H1 (cell line): Measurements from ENCODE around the gene LAMTOR5. TPM values are rescaled to one million over a fixed set of nuclear protein-coding genes. Genes with fewer than 3 reads are reported as not detected.

Experiments used
- CBX5 ChIP-seq: fragments of 300-800, 300-1000 bp; sonication (generic); IDR thresholded peaks from 2 replicates; pipeline ENCODE4 v1.7.1; 2016; ENCODE audit warnings: antibody characterized with exemption, low read length, low read depth
- NANOG ChIP-seq: IDR thresholded peaks from 2 replicates; pipeline ENCODE4 v1.6.1; 2011; ENCODE audit warnings: low read length, low read depth, mild to moderate bottlenecking, inconsistent platforms; ENCODE audit not compliant: insufficient read depth, poor library complexity, severe bottlenecking
- NRF1 ChIP-seq: IDR thresholded peaks from 2 replicates; pipeline ENCODE4 v1.6.1; 2011; ENCODE audit warnings: mild to moderate bottlenecking, low read depth, low read length, improper control_type of control experiment
- polyA plus RNA-seq, 7 experiments: library from polyadenylated mRNA; depleted of rRNA in 3 of 7; stranded (reverse) in 5 of 7; unstranded in 2 of 7; fragments of >200 nt in 5 of 7; fragments of 200-250 nt in 2 of 7; gene quantifications; 1 replicate in 5 of 7; 2 replicates in 1 of 7; 4 replicates in 1 of 7; pipeline versions ENCODE4 v1.2.1 to v1.2.3, GENCODE V29; 2011 to 2013; ENCODE audit warnings: missing spikeins in 2 of 7, mixed read lengths in 2 of 7
- total RNA-seq: library from RNA; stranded (reverse); fragmentation: NEBNext Ultra II Directional; extraction: Animal tissue kit (Norgen Biotek cat#: 25700); gene quantifications from 2 replicates; pipeline ENCODE4 v1.2.1, GENCODE V29; 2021

Gene LAMTOR5
- total and polyA plus RNA-seq, 2 of the 8 experiments (the other 6 are each of a cell fraction or from before 2014, with no cell fraction given) = 84.4 to 297 TPM

DNA sequence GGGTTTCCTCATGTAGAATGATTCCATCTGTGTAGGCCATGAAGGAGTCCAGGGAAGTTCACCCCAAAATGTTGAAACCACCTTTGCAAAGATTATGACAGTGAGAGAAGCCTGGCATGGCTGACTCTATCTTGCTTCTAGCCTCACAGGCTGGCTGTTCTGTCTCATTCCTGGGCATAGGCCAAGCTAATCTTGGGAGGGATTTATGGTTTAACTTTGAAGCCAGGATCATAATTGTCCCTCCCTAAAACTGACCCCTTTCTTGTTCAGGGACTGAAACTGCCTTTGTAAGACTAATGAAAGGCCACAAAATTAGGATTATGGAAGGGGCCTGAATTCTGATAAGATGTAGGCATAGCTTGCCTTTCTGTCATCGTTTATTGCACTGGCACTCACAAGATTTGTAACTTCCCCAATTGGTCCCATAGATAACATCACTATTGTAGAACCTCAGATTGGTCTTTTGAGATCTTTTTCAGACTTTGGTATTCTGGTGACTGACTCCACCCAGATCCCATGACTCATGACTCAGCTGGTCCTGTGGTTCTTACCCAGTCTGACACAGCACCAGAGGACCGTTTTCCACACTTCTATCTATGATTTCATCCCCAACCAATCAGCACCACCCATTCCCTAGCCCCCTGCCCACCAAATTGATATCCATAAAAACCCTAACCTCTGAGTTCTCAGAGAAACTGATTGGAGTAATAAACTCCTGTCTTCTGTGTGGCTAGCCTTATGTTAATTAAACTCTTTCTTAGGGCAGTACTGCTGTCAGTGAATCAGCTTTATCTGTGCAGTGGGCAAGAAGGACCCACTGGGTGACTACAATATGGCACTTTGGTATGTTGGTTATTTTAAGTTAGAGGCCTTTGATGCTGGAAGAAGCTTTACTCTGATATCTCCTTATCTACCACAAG, 13.6 kb upstream of the LAMTOR5 start (continued):
- TF ChIP-seq NRF1 = no peak
- TF ChIP-seq CBX5 = no peak
- no peak for TF ChIP-seq NANOG
